Measurements from ENCODE around the gene HARS2. TPM values are rescaled to one million over a fixed set of nuclear protein-coding genes. Genes with fewer than 3 reads are reported as not detected.

Gene HARS2
- total RNA-seq, 1 donor from 2014 or later: 24.4 TPM

Small RNA genes within 50 kb of the gene (microRNA-seq; reads per million reads assigned to microRNA genes)
- gene MIR3655: not detected

Other genes with a start within 250 kb of the HARS2 start
- gene EIF4EBP3, start 143.8 kb upstream of the HARS2 start, total RNA-seq: 11.7 TPM
- gene SRA1, start 134.0 kb upstream of the HARS2 start, total RNA-seq: 29.4 TPM
- gene APBB3, start 126.9 kb upstream of the HARS2 start, total RNA-seq: 10.6 TPM
- gene SLC35A4, start 126.6 kb upstream of the HARS2 start, total RNA-seq: 76.4 TPM
- gene CD14, start 58.3 kb upstream of the HARS2 start, total RNA-seq: 46.1 TPM
- gene TMCO6, start 52.0 kb upstream of the HARS2 start, total RNA-seq: 4.2 TPM
- gene NDUFA2, start 43.8 kb upstream of the HARS2 start, total RNA-seq: 146 TPM
- gene IK, start 43.6 kb upstream of the HARS2 start, total RNA-seq: 66.4 TPM
- gene WDR55, start 26.6 kb upstream of the HARS2 start, total RNA-seq: 11.2 TPM
- 0.24 TPM for gene DND1, start 17.9 kb upstream of the HARS2 start, total RNA-seq
- gene HARS1, start 85 bp upstream of the HARS2 start, total RNA-seq: 35.9 TPM
- gene ZMAT2, start 9.0 kb downstream of the HARS2 start, total RNA-seq: 35.1 TPM
- not detected for gene PCDHA1, start 94.7 kb downstream of the HARS2 start, total RNA-seq
- not detected for gene PCDHA2, start 103.4 kb downstream of the HARS2 start, total RNA-seq
- 0.14 TPM for gene PCDHA3, start 109.6 kb downstream of the HARS2 start, total RNA-seq
- gene PCDHA4, start 115.6 kb downstream of the HARS2 start, total RNA-seq: 0.08 TPM
- gene PCDHA5, start 130.2 kb downstream of the HARS2 start, total RNA-seq: 0.05 TPM
- not detected for gene PCDHA6, start 136.5 kb downstream of the HARS2 start, total RNA-seq
- not detected for gene PCDHA7, start 142.8 kb downstream of the HARS2 start, total RNA-seq
- gene PCDHA8, start 149.7 kb downstream of the HARS2 start, total RNA-seq: not detected
- not detected for gene PCDHA9, start 156.9 kb downstream of the HARS2 start, total RNA-seq
- gene PCDHA10, start 164.4 kb downstream of the HARS2 start, total RNA-seq: 0.11 TPM
- gene PCDHA11, start 177.5 kb downstream of the HARS2 start, total RNA-seq: not detected
- not detected for gene PCDHA12, start 183.9 kb downstream of the HARS2 start, total RNA-seq
- not detected for gene PCDHA13, start 190.7 kb downstream of the HARS2 start, total RNA-seq
- gene PCDHAC1, start 234.8 kb downstream of the HARS2 start, total RNA-seq: 0.11 TPM

All from Right ventricle myocardium inferior (tissue), 1 donor.